ENCODE data around the gene IFTAP. TPM values are rescaled to one million over a fixed set of nuclear protein-coding genes. Genes with fewer than 3 reads are reported as not detected.

The IFTAP gene
- total and polyA plus RNA-seq, 2 donors (not counting 3 experiments of a cell fraction or from before 2014, with no cell fraction given): 15.8 to 19.6 TPM

DNA sequence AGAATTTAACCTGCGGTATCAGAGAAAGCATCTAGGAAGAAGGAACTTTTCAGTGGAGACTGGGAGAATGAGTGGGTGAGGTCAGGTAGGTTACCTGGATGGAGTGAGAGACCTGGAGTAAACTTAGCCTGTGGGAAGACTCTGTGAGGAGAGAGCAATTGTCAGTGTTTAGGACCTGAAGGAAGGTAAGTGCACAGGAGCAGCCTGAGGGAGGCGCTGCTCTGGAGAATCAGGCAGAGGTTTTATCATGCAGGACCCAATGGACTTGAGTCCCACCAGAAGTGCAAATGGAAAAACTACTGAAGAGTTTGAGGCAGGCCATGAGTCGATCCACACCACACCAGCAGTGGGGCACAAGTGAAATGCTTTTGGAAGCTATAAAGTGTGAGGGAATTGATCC, 10.6 kb upstream of the IFTAP start:
- intact Hi-C loops (cut with micrococcal nuclease): no loop called here

More for the DNA sequence above, 10.6 kb upstream of the IFTAP start:
- no TSS peak for BruUV-seq (replicated peaks)
- H3K27ac ChIP-seq (ENCODE audit: insufficient read depth, low read depth, low read length): no peak overlapping the region
- H3K9ac ChIP-seq (replicated peaks; ENCODE audit: extremely low read depth, insufficient read depth, low read length): no peak overlapping the region
- no peaks in the 10 kb centered on the region for H3K9me3 ChIP-seq (replicated peaks; ENCODE audit: control insufficient read depth, insufficient read depth, low read length)
- H3K9me1 ChIP-seq (replicated peaks; ENCODE audit: control insufficient read depth, extremely low read depth, insufficient read depth, low read length): no peaks in the 10 kb centered on the region
- peaks cover 2 to 7% of the 10 kb centered on the region in 2 experiments for H3K27me3 ChIP-seq (ENCODE audit: control insufficient read depth in 2 of 2, insufficient read depth in 2 of 2, low read length in 2 of 2)
- ChIA-PET CTCF (interaction anchor here (2.1 kb wide), 1 partner anchor 19 kb away, joined by 5 read pairs; no protein-coding TSS in a partner anchor), POLR2A (no interaction called here)
- dilution Hi-C loops (cut with MboI; ENCODE audit: extremely low pct_ligation_motif_present, low sequenced_read_pairs): no loop called here
- no peak overlapping the region for H3K4me2 ChIP-seq (ENCODE audit: insufficient read depth, low read length)
- no peaks in the 10 kb centered on the region for H3K79me2 ChIP-seq (ENCODE audit: control insufficient read depth, insufficient read depth, low read length)
- no peaks in the 10 kb centered on the region for H3K4me1 ChIP-seq (ENCODE audit: control insufficient read depth, extremely low read depth, insufficient read depth, low read length)
- H3K4me3 ChIP-seq (replicated peaks in 1 of 3; ENCODE audit: insufficient read depth in 1 of 3, low read depth in 1 of 3, low read length in 3 of 3): no peak overlapping the region
- no peak for DNase-seq (ENCODE audit: low read depth, low spot score)
- no peak for TF ChIP-seq FOS (IDR thresholded peaks at IDR 0.05; ENCODE audit: borderline replicate concordance, insufficient read depth, low read length)
- TF ChIP-seq, protein P1, sequence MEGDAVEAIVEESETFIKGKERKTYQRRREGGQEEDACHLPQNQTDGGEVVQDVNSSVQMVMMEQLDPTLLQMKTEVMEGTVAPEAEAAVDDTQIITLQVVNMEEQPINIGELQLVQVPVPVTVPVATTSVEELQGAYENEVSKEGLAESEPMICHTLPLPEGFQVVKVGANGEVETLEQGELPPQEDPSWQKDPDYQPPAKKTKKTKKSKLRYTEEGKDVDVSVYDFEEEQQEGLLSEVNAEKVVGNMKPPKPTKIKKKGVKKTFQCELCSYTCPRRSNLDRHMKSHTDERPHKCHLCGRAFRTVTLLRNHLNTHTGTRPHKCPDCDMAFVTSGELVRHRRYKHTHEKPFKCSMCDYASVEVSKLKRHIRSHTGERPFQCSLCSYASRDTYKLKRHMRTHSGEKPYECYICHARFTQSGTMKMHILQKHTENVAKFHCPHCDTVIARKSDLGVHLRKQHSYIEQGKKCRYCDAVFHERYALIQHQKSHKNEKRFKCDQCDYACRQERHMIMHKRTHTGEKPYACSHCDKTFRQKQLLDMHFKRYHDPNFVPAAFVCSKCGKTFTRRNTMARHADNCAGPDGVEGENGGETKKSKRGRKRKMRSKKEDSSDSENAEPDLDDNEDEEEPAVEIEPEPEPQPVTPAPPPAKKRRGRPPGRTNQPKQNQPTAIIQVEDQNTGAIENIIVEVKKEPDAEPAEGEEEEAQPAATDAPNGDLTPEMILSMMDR (IDR thresholded peaks at IDR 0.05; ENCODE audit: extremely low read depth in 1 of 2, insufficient read depth in 1 of 2, low read depth in 1 of 2, low read length in 2 of 2): no peak
- TF ChIP-seq POLR2A (IDR thresholded peaks at IDR 0.05; ENCODE audit: low read depth, low read length): no peak
- no peak for TF ChIP-seq JUN (IDR thresholded peaks at IDR 0.05; ENCODE audit: borderline replicate concordance, insufficient read depth, insufficient read length, low read depth)
- no peak for TF ChIP-seq GATA2 (IDR thresholded peaks at IDR 0.05; ENCODE audit: insufficient read depth, insufficient read length, low read depth, low read length)
- no peak for TF ChIP-seq EZH2 (IDR thresholded peaks at IDR 0.05; ENCODE audit: borderline replicate concordance, low read depth, low read length, severe bottlenecking)
- TF ChIP-seq POLR2AphosphoS5 (IDR thresholded peaks at IDR 0.05; ENCODE audit: insufficient read depth, low read depth, low read length): no peak
- no peak for TF ChIP-seq MYC (IDR thresholded peaks at IDR 0.05; ENCODE audit: low read depth, low read length)
- TF ChIP-seq, protein P2, sequence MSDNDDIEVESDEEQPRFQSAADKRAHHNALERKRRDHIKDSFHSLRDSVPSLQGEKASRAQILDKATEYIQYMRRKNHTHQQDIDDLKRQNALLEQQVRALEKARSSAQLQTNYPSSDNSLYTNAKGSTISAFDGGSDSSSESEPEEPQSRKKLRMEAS (IDR thresholded peaks at IDR 0.05; ENCODE audit: insufficient read depth, insufficient read length): no peak
- no peaks in the 10 kb centered on the region for H3K36me3 ChIP-seq (ENCODE audit: control insufficient read depth in 2 of 2, extremely low read depth in 1 of 2, insufficient read depth in 2 of 2, low read length in 2 of 2)
- no peak for FAIRE-seq
- no peaks in the 10 kb centered on the region for H4K20me1 ChIP-seq (replicated peaks; ENCODE audit: control insufficient read depth, extremely low read depth, insufficient read depth, low read length)
- no peak overlapping the region for H2AFZ ChIP-seq (ENCODE audit: low read depth, low read length)

All from endothelial cell of umbilical vein (primary cell).